GM12865 (cell line): Measurements from ENCODE around the gene ALDH8A1.

Experiments used
- DNase-seq: peaks from one replicate; pipeline ENCODE4 v3.0.0; 2010; ENCODE audit warnings: low read depth
- H3K4me3 ChIP-seq: 2 replicates; pipeline ENCODE4 v1.5.1; 2011; ENCODE audit warnings: mild to moderate bottlenecking, low read depth, low read length, control low read depth
- TF ChIP-seq, protein P1 (sequence below): IDR thresholded peaks from 2 replicates; pipeline ENCODE4 v1.5.1; 2011; ENCODE audit warnings: low read length, control low read depth, low read depth, inconsistent platforms; ENCODE audit not compliant: insufficient read depth; ENCODE audit errors: missing control alignments

Gene ALDH8A1

DNA sequence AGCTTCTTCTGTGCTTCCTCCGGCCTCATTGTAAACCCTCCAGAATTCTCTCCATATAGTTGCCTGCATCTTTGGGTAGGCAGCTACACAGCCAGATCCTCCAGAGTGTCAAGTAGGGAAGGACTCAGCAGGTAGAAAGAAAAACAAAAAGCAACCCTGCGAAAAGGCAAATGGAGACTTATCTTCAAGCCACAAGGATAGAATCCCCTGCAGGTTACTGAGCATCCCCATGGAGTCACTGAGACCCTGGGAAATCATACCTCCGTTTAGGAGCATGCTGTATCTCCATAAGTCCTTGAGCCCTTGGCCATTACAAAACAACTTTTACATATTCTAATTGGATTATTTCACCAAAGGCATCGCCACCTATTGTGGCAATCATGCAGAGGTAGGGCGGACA, 28.6 kb downstream of the ALDH8A1 start:
- no peak for DNase-seq
- H3K4me3 ChIP-seq, result no peak overlapping the region
- TF ChIP-seq, protein P1, sequence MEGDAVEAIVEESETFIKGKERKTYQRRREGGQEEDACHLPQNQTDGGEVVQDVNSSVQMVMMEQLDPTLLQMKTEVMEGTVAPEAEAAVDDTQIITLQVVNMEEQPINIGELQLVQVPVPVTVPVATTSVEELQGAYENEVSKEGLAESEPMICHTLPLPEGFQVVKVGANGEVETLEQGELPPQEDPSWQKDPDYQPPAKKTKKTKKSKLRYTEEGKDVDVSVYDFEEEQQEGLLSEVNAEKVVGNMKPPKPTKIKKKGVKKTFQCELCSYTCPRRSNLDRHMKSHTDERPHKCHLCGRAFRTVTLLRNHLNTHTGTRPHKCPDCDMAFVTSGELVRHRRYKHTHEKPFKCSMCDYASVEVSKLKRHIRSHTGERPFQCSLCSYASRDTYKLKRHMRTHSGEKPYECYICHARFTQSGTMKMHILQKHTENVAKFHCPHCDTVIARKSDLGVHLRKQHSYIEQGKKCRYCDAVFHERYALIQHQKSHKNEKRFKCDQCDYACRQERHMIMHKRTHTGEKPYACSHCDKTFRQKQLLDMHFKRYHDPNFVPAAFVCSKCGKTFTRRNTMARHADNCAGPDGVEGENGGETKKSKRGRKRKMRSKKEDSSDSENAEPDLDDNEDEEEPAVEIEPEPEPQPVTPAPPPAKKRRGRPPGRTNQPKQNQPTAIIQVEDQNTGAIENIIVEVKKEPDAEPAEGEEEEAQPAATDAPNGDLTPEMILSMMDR, result no peak

DNA sequence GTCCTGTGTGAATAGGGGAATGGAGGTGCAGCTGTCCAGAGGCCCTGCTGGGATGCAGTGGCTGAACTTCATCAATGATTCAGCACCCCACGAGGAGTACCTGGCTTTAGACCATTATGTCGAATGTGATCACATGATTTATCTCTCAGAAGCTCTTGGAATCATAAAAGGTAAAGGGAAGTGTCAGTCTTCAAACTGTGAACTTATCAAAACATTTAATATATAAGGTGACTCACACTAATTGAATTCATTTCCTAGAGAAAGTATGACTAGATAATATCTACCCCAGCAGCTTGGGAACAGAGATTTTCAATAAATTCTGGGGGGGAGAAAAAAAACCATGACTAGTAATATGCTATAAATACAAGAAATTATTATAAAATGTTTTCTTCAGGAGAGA, 29.5 kb downstream of the ALDH8A1 start:
- no peak overlapping the region for H3K4me3 ChIP-seq
- TF ChIP-seq, protein P1, result no peak
- DNase-seq, result no peak

DNA sequence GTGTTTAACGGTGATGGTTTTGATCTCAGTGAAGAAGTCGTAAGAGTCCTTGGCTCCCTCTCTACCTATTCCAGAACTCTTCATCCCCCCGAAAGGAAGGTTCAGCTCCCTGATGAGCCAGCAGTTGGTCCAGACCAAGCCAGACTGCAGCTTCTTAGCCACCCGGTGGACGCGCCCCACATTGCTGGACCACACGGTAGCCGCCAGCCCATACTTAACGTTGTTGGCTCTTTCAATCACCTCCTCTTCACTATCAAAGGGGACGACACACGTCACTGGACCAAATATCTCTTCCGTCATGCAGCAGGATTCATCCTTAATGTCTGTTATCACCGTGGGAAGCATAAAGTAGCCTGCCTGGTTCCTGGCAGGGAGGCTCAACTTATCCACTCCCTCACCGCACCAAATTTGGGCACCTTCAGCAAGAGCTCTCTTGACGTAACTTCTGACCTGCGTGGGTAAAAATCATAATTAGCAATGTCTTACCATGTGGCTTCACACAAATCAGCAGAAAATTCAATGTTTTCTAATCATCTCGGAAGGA, 31.4 kb downstream of the ALDH8A1 start:
- DNase-seq, result no peak
- H3K4me3 ChIP-seq, result no peak overlapping the region
- TF ChIP-seq, protein P1, result no peak

DNA sequence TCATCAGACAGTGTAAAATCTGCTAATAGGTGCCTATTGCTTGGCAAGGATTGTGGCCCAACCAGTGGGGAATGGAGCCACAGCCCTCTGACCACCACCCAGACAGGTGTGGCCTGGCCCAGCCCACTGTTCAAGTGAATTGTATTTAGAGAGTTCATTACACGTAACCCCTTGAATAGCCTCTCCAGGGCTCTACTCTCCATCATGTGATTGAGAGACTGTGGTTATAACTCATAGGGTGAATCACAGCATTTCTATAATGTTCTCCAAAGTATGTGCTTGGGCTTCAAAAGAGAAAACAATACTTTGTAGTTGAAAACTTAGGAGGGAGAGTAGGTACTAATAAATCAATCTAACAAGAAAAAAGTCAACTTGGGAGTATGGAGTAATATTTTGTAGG, 38.4 kb downstream of the ALDH8A1 start:
- TF ChIP-seq, protein P1, result no peak
- H3K4me3 ChIP-seq, result no peak overlapping the region
- no peak for DNase-seq

DNA sequence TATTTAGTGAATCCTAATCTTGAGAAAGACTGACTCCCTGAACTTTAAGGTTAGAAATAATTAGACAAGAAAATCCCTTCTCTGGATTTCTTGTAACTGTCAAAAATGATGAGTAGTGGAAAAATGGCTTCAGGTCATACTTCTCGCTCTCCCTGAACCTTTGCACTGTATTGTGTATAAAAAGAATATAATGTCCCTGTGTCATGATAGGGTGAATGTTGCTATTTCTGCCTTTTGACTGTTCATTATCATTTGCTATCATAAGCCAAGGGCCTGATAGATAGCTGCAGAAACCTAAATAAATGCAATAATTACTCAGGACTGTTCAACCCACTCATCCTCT, 39.3 kb downstream of the ALDH8A1 start:
- DNase-seq, result no peak
- TF ChIP-seq, protein P1, result no peak
- H3K4me3 ChIP-seq, result no peak overlapping the region

DNA sequence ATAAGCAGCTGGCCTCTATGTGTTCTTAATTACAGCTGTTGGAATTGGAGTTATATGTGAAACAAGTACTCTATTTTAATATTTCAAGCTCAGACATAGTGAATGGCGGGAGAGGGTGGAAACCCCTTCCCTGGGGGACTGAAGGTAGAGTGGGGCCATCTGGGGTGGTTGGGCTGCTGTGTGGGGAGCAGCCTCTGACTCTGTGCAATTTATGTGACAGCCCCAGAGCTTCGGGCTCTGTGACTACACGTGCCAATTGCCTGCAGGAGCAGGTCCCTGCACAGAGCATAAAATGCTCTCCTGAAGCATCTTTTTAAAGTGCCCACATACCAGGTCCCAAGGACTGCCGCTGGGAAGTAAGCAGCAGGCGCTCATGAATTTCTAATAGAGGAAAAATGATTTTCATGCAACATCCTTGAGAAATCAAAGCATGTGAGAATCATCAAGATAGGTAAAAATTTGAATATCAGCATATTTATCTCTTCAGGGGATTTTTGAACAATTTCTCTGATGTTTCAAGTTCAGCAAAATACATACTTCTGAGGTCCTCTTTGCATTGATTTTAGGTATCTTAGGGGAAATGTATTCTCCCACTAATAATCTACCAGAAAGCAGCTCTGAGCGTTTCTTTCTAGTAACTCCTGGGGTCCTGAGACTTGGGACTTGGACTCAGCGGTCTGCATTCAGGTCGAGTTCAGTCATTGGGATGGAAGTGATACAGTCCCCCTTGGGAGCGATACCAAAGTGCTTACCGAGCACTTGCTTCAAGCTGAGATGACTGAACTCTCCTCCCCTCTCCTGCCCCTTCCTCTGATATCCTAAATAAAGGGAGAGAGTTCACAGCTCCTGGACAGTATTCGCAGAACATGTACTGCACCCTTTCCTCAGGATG, 40.0 kb downstream of the ALDH8A1 start:
- TF ChIP-seq, protein P1, result no peak
- DNase-seq, result no peak
- no peak overlapping the region for H3K4me3 ChIP-seq
